Measurements from ENCODE around the gene CDK13.

The CDK13 gene

DNA sequence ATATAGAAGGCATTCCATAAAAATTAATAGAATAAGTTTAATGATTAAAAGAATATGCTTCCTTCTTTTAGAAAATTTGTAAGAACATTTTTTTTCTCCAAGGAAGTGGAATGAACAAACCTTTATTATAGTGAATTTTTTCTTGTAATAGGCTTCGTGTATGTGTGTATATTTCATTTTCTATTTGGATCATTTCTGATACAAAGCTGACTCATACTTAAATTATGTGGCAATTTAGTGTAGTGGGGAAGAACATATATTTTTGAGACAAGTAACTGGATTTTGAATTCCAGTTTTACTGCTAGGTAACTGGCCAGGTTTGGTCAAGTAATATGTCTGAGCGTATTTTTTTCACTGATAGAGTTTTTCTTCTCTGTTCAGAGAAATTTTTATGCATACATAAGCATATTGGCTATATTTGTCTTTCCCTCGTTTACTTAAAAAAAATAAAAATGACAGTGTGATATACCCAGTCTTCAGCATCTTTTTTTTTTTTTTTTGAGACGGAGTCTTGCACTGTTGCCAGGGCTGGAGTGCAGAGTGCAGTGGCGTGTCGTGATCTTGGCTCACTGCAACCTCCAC is 50.8 kb downstream of the CDK13 start:
- TF ChIP-seq, protein P1, sequence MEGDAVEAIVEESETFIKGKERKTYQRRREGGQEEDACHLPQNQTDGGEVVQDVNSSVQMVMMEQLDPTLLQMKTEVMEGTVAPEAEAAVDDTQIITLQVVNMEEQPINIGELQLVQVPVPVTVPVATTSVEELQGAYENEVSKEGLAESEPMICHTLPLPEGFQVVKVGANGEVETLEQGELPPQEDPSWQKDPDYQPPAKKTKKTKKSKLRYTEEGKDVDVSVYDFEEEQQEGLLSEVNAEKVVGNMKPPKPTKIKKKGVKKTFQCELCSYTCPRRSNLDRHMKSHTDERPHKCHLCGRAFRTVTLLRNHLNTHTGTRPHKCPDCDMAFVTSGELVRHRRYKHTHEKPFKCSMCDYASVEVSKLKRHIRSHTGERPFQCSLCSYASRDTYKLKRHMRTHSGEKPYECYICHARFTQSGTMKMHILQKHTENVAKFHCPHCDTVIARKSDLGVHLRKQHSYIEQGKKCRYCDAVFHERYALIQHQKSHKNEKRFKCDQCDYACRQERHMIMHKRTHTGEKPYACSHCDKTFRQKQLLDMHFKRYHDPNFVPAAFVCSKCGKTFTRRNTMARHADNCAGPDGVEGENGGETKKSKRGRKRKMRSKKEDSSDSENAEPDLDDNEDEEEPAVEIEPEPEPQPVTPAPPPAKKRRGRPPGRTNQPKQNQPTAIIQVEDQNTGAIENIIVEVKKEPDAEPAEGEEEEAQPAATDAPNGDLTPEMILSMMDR (conservative IDR thresholded peaks at IDR 0.05; ENCODE audit: control insufficient read depth, insufficient read depth, low read depth, low read length): no peak
- H3K4me3 ChIP-seq (ENCODE audit: control insufficient read depth, low read depth, low read length): no peak overlapping the region
- peak; percentile 24 for DNase-seq (ENCODE audit: low read depth)

DNA sequence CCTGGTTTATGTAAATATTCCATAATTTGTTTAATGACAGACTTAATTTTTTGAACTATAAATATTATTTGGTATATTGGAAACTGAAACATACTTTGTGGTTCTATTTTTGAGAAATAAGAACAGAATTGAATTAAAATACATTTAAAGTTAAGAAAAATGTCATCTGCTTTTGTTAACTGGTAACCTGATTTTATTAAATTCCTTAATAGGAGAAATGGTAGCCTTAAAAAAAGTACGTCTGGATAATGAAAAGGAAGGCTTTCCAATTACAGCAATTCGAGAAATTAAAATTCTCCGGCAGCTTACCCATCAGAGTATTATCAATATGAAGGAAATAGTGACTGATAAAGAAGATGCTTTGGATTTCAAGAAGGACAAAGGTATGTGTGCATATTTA is 51.6 kb downstream of the CDK13 start:
- TF ChIP-seq, protein P1 (conservative IDR thresholded peaks at IDR 0.05; ENCODE audit: control insufficient read depth, insufficient read depth, low read depth, low read length): no peak
- DNase-seq (ENCODE audit: low read depth): no peak
- no peak overlapping the region for H3K4me3 ChIP-seq (ENCODE audit: control insufficient read depth, low read depth, low read length)

DNA sequence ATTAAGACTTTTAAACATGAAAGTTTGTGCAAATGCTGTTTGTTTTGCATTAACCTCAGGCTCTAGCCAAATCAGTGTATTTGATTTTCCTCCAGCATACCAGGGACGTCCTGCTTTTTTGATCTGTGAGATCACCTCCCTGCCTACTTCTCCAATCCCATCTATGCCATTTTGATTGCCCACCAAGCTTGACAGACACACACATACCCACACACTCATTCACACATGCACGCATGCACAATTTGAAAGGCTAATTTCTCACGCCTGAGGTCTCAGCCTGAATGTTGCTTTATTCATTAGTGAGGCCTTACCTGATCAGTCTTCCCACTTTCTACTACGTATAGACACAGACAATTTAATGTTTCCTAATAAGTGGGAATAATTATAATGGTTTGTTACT is 53.5 kb downstream of the CDK13 start:
- DNase-seq (ENCODE audit: low read depth): no peak
- TF ChIP-seq, protein P1 (conservative IDR thresholded peaks at IDR 0.05; ENCODE audit: control insufficient read depth, insufficient read depth, low read depth, low read length): no peak
- H3K4me3 ChIP-seq (ENCODE audit: control insufficient read depth, low read depth, low read length): no peak overlapping the region

DNA sequence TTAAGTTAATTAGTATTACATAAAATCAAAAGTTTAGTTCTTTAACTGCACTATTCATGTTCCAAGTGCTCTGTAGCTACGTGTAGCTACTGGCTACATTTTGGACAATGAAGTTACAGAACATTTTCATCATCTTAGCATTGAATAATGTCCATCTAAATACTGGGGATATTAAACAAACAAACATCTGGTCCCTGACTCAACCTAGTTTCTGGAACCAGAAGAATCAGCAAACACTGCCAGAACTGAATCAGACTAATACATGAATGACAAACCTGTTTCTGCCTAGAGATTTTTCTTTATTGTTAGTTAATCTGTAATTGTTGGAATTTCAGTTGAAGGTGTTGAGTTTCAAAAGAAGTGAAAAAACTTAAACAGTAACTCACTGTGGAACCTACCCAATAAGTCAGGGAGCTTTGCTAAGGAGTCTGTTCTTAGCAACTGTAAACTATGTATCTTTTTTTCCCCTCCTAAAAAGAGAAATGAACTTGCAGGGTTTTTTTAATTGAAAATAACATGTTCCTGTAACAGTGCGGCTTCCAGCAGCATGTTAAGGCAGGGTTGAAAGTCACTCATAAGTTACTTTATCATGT is 58.3 kb downstream of the CDK13 start:
- TF ChIP-seq, protein P1 (conservative IDR thresholded peaks at IDR 0.05; ENCODE audit: control insufficient read depth, insufficient read depth, low read depth, low read length): no peak
- peak; percentile 87 for DNase-seq (ENCODE audit: low read depth)
- H3K4me3 ChIP-seq (ENCODE audit: control insufficient read depth, low read depth, low read length): no peak overlapping the region

DNA sequence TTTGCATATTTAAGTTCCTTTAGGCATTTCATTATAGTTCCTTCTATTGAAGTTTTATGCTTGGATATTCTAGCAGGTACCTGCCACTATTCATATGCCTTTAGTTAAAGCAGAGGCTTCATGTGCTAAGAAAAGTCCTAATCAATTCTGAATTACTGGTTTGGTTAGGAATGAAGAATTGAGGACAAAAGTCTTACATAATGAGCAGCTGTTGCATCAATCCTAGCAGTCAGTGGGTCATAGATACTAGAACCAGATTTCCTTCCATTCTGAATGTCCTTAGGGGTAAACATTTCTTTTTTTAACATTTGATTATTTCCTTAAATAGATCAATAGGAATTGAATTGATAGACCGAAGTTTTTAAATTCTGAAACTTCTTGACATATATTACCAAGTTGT is 59.2 kb downstream of the CDK13 start:
- peak; percentile 7 for DNase-seq (ENCODE audit: low read depth)
- TF ChIP-seq, protein P1 (conservative IDR thresholded peaks at IDR 0.05; ENCODE audit: control insufficient read depth, insufficient read depth, low read depth, low read length): no peak
- no peak overlapping the region for H3K4me3 ChIP-seq (ENCODE audit: control insufficient read depth, low read depth, low read length)

DNA sequence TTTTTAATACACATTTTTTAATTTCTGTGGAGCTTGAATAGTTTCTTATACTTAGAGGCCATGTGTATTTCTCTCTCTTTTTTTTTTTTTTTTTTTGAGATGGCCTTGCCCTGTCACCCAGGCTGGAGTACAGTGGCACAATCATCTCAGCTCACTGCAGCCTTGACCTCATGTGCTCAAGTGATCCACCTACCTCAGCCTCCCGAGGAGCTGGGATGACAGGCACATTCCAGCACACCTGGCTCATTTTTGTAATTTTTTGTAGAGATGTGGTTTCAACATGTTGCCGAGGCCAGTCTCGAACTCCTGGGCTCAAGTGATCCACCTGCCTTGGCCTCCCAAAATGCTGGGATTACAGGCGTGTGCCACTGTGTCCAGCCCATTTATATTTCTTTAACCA is 64.3 kb downstream of the CDK13 start:
- H3K4me3 ChIP-seq (ENCODE audit: control insufficient read depth, low read depth, low read length): no peak overlapping the region
- TF ChIP-seq, protein P1 (conservative IDR thresholded peaks at IDR 0.05; ENCODE audit: control insufficient read depth, insufficient read depth, low read depth, low read length): no peak
- DNase-seq (ENCODE audit: low read depth): no peak

Data from fibroblast of mammary gland (primary cell).